Measurements from ENCODE around the gene MORN1. TPM values are rescaled to one million over a fixed set of nuclear protein-coding genes. Genes with fewer than 3 reads are reported as not detected.
"Not testable (repeated sequence)": the region's sequence is repeated elsewhere in the genome, so short reads cannot be mapped to it uniquely, and the experiment has no call there.

The MORN1 gene
- polyA plus RNA-seq (2013, experiment 1 of 2): 1.8 TPM
- polyA plus RNA-seq (2013, experiment 2 of 2): 1.7 TPM

DNA sequence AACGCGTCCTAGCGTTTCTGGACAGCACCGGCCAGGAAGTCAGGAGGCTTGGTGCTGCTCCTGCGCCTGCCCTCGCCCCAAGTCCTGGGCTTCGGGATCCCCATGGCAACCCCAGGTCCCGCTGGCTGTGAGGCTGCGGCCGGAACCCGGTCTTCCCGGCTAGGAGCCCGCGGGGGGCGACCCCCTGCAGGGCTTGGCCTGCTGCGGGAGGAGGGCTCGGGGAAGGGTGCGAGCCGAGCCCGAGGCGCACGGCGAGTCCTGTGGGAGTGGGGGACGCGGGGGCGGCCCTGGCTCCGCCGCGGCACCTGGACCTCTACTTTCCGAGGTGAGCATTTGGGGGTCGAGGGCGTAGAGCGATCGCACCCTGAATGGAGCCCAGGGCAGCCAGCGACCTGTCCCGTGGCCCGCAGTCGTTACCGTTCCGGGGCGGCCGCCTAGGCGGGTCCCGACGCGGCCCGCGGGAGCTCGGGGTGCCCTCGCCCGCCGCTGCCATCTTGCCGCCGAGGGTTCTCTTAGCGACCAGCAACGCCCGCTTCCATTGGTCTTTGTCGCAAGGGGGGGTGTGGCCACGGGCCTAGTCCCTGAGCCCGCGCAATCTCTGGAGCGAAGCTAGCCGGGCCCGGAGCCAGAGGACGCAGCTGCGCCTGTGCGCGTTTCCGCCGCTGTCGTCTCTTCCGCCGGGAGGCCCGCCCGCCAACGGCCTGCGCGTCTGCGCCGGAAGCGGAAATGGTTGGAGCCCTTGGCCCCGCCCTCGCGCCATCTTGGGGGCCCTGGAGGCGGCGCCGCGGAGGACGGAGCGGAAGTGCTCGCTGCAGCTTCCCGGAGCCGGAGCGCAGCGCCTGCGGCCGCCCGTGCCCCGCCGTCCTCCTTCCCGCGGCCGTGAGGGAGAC is at the start of gene MORN1, which contains the start of gene RER1:
TSS of gene MORN1 (minus strand) at position 514 of the 890 bp plus-strand sequence. CDS start at position 493, 21 bp downstream.
TSS of gene RER1 (plus strand) at position 801 of the 890 bp plus-strand sequence. CDS start 3,950 bp downstream, outside the sequence.
- H2BK12ac ChIP-seq (ENCODE audit: low read length in 2 of 2): no peak within 1 kb of the TSS
- H4K8ac ChIP-seq (ENCODE audit: low read length): peak within 1 kb of the TSS; percentile 83
- H3K14ac ChIP-seq (ENCODE audit: low read length in 2 of 2): peak within 1 kb of the TSS in 1 of 2 experiments; percentile 80
- peaks cover 29% of the 10 kb centered on the region for H3K4me1 ChIP-seq (ENCODE audit: control insufficient read depth, insufficient read depth, low read depth, low read length)
- no peak within 1 kb of the TSS for H2AK5ac ChIP-seq (ENCODE audit: low read length, severe bottlenecking)
- H2AFZ ChIP-seq (ENCODE audit: low read depth, low read length): peak within 1 kb of the TSS; percentile 90
- peak within 1 kb of the TSS; percentile 88 to 98 for H3K4ac ChIP-seq (ENCODE audit: low read depth in 1 of 2, low read length in 2 of 2)
- WGBS: under 1% methylated on average over 85 of the region's 103 CpGs
- peaks cover 51 to 58% of the 10 kb centered on the region in 2 experiments for H3K36me3 ChIP-seq (ENCODE audit: control insufficient read depth in 1 of 2, insufficient read depth in 2 of 2, low read depth in 1 of 2, low read length in 2 of 2)
- H3K18ac ChIP-seq (ENCODE audit: low read depth in 1 of 2, low read length in 2 of 2): peak within 1 kb of the TSS; percentile 91 to 96
- H2BK5ac ChIP-seq (ENCODE audit: low read depth, low read length, poor library complexity, severe bottlenecking): peak within 1 kb of the TSS; percentile 79
- peak; percentile 99 for DNase-seq
- H2BK120ac ChIP-seq (ENCODE audit: low read depth, low read length): no peak within 1 kb of the TSS
- H3K23ac ChIP-seq (ENCODE audit: low read length in 2 of 2): peak within 1 kb of the TSS; percentile 90 to 92
- H2BK15ac ChIP-seq (ENCODE audit: low read depth, poor library complexity, severe bottlenecking): peak within 1 kb of the TSS; percentile 71
- no peaks in the 10 kb centered on the region for H3K27me3 ChIP-seq (ENCODE audit: control insufficient read depth in 1 of 2, insufficient read depth in 1 of 2, low read length in 2 of 2)
- peaks cover 27% of the 10 kb centered on the region for H3K79me1 ChIP-seq (replicated peaks; ENCODE audit: low read length, poor library complexity, severe bottlenecking)
- H4K91ac ChIP-seq (ENCODE audit: low read length): peak within 1 kb of the TSS; percentile 81
- peak within 1 kb of the TSS; percentile 97 for H3K9ac ChIP-seq (ENCODE audit: low read length)
- H3K9me3 ChIP-seq (ENCODE audit: control insufficient read depth, low read length): no peaks in the 10 kb centered on the region
- peak within 1 kb of the TSS; percentile 97 to 98 for H3K4me3 ChIP-seq (ENCODE audit: insufficient read depth in 1 of 2, low read depth in 1 of 2, low read length in 2 of 2)
- peak within 1 kb of the TSS; percentile 83 for H3K4me2 ChIP-seq (ENCODE audit: low read length, poor library complexity, severe bottlenecking)
- no peak within 1 kb of the TSS for H3K27ac ChIP-seq (ENCODE audit: low read length, poor library complexity, severe bottlenecking)

DNA sequence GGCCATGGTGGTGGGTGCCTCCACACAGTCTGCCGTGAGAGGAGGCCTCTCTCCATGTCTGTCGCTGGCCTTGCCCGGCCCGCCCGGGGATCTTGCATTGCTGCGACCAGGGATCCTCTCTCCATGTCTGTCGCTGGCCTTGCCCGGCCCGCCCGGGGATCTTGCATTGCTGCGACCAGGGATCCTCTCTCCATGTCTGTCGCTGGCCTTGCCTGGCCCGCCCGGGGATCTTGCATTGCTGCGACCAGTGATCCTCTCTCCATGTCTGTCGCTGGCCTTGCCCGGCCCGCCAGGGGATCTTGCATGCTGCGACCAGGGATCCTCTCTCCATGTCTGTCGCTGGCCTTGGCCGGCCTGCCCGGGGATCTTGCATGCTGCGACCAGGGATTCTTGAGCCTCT is 49.0 kb upstream of the MORN1 start:
- not testable (repeated sequence) for H3K9me3 ChIP-seq (ENCODE audit: control insufficient read depth, low read length); H3K14ac ChIP-seq (ENCODE audit: low read length in 2 of 2); H3K4me3 ChIP-seq (ENCODE audit: insufficient read depth in 1 of 2, low read depth in 1 of 2, low read length in 2 of 2); H2BK12ac ChIP-seq (ENCODE audit: low read length in 2 of 2); DNase-seq; H3K18ac ChIP-seq (ENCODE audit: low read depth in 1 of 2, low read length in 2 of 2); H2BK5ac ChIP-seq (ENCODE audit: low read depth, low read length, poor library complexity, severe bottlenecking); H4K91ac ChIP-seq (ENCODE audit: low read length); H3K27ac ChIP-seq (ENCODE audit: low read length, poor library complexity, severe bottlenecking); H2BK120ac ChIP-seq (ENCODE audit: low read depth, low read length); H2BK15ac ChIP-seq (ENCODE audit: low read depth, poor library complexity, severe bottlenecking); H4K8ac ChIP-seq (ENCODE audit: low read length); H3K4me2 ChIP-seq (ENCODE audit: low read length, poor library complexity, severe bottlenecking); H3K9ac ChIP-seq (ENCODE audit: low read length); H2AFZ ChIP-seq (ENCODE audit: low read depth, low read length); H3K23ac ChIP-seq (ENCODE audit: low read length in 2 of 2); H2AK5ac ChIP-seq (ENCODE audit: low read length, severe bottlenecking); H3K4ac ChIP-seq (ENCODE audit: low read depth in 1 of 2, low read length in 2 of 2); H3K36me3 ChIP-seq (ENCODE audit: control insufficient read depth in 1 of 2, insufficient read depth in 2 of 2, low read depth in 1 of 2, low read length in 2 of 2); H3K79me1 ChIP-seq (replicated peaks; ENCODE audit: low read length, poor library complexity, severe bottlenecking)
- WGBS: 93% methylated on average over 23 of the region's 23 CpGs
- Histone ChIP-seq H3K27me3 (ENCODE audit: control insufficient read depth in 1 of 2, insufficient read depth in 1 of 2, low read length in 2 of 2) (peaks cover 0 to 62% of the 10 kb centered on the region in 2 experiments), H3K4me1 (ENCODE audit: control insufficient read depth, insufficient read depth, low read depth, low read length) (peaks cover 38% of the 10 kb centered on the region)

DNA sequence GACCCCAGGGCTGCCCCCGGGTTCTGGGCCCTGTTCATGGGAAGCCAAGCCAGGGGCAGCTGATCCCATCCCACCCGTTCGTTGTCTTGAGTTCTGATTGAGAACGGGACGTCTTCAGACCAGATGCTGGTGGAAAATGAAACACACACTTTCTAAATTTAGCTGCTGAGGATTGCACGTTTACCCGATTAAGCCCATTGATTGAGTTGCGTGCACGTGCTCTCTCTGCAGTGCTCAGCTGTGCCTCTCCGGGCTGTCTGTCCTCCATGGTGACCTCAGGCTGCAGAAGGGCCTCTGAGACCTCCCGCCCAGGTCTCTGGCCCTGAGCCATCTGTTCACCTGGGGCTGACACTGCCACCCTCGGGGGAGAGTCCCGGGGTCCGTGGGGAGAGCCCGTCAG is 48.0 kb upstream of the MORN1 start:
- Histone ChIP-seq H3K4ac (ENCODE audit: low read depth in 1 of 2, low read length in 2 of 2) (no peak overlapping the region), H3K79me1 (replicated peaks; ENCODE audit: low read length, poor library complexity, severe bottlenecking) (no peaks in the 10 kb centered on the region), H3K14ac (ENCODE audit: low read length in 2 of 2) (no peak overlapping the region), H3K9me3 (ENCODE audit: control insufficient read depth, low read length) (no peaks in the 10 kb centered on the region), H4K91ac (ENCODE audit: low read length) (no peak overlapping the region), H4K8ac (ENCODE audit: low read length) (no peak overlapping the region), H2AK5ac (ENCODE audit: low read length, severe bottlenecking) (no peak overlapping the region), H2AFZ (ENCODE audit: low read depth, low read length) (no peak overlapping the region), H3K4me3 (ENCODE audit: insufficient read depth in 1 of 2, low read depth in 1 of 2, low read length in 2 of 2) (no peak overlapping the region), H2BK15ac (ENCODE audit: low read depth, poor library complexity, severe bottlenecking) (no peak overlapping the region), H3K27me3 (ENCODE audit: control insufficient read depth in 1 of 2, insufficient read depth in 1 of 2, low read length in 2 of 2) (peaks cover 7 to 62% of the 10 kb centered on the region in 2 experiments), H3K4me2 (ENCODE audit: low read length, poor library complexity, severe bottlenecking) (no peak overlapping the region), H3K23ac (ENCODE audit: low read length in 2 of 2) (no peak overlapping the region), H2BK5ac (ENCODE audit: low read depth, low read length, poor library complexity, severe bottlenecking) (no peak overlapping the region), H3K9ac (ENCODE audit: low read length) (no peak overlapping the region), H3K4me1 (ENCODE audit: control insufficient read depth, insufficient read depth, low read depth, low read length) (peaks cover 28% of the 10 kb centered on the region), H2BK120ac (ENCODE audit: low read depth, low read length) (no peak overlapping the region), H2BK12ac (ENCODE audit: low read length in 2 of 2) (no peak overlapping the region), H3K27ac (ENCODE audit: low read length, poor library complexity, severe bottlenecking) (no peak overlapping the region), H3K18ac (ENCODE audit: low read depth in 1 of 2, low read length in 2 of 2) (no peak overlapping the region), H3K36me3 (ENCODE audit: control insufficient read depth in 1 of 2, insufficient read depth in 2 of 2, low read depth in 1 of 2, low read length in 2 of 2) (no peaks in the 10 kb centered on the region)
- DNase-seq: no peak
- WGBS: 87% methylated on average over 15 of the region's 15 CpGs

DNA sequence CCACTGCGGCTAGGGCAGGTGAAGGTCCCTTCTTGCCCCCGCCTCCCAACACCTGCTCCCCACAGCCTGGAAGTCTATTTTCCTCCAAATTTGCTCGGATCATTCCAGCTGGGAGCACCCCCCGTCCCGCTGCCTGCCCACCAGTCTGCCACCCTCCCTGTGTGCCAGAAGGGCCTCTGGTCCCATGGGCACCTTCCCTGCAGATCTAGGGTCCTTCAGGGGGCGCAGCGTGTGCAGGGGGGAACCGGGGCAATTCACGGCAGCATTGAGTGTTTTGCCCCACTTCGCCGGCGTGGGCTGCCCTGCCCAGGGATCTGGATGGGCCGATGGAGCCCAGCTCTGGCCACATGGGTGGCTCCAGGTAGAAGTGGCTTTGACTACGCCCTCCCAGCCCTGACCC is 47.3 kb upstream of the MORN1 start:
- no peak overlapping the region for H2BK5ac ChIP-seq (ENCODE audit: low read depth, low read length, poor library complexity, severe bottlenecking)

More for the DNA sequence above, 47.3 kb upstream of the MORN1 start:
- no peak overlapping the region for H2AFZ ChIP-seq (ENCODE audit: low read depth, low read length)
- no peak overlapping the region for H3K4me2 ChIP-seq (ENCODE audit: low read length, poor library complexity, severe bottlenecking)
- H3K79me1 ChIP-seq (replicated peaks; ENCODE audit: low read length, poor library complexity, severe bottlenecking): no peaks in the 10 kb centered on the region
- no peak overlapping the region for H3K4ac ChIP-seq (ENCODE audit: low read depth in 1 of 2, low read length in 2 of 2)
- H3K4me1 ChIP-seq (ENCODE audit: control insufficient read depth, insufficient read depth, low read depth, low read length): peaks cover 22% of the 10 kb centered on the region
- H2BK15ac ChIP-seq (ENCODE audit: low read depth, poor library complexity, severe bottlenecking): no peak overlapping the region
- no peak overlapping the region for H3K18ac ChIP-seq (ENCODE audit: low read depth in 1 of 2, low read length in 2 of 2)
- 90% methylated on average over 14 of the region's 14 CpGs for WGBS
- H3K9me3 ChIP-seq (ENCODE audit: control insufficient read depth, low read length): no peaks in the 10 kb centered on the region
- no peak overlapping the region for H2AK5ac ChIP-seq (ENCODE audit: low read length, severe bottlenecking)
- no peak overlapping the region for H3K27ac ChIP-seq (ENCODE audit: low read length, poor library complexity, severe bottlenecking)
- no peak overlapping the region for H3K23ac ChIP-seq (ENCODE audit: low read length in 2 of 2)
- H3K27me3 ChIP-seq (ENCODE audit: control insufficient read depth in 1 of 2, insufficient read depth in 1 of 2, low read length in 2 of 2): peaks cover 12 to 63% of the 10 kb centered on the region in 2 experiments
- H3K4me3 ChIP-seq (ENCODE audit: insufficient read depth in 1 of 2, low read depth in 1 of 2, low read length in 2 of 2): no peak overlapping the region
- no peak overlapping the region for H3K14ac ChIP-seq (ENCODE audit: low read length in 2 of 2)
- no peak overlapping the region for H2BK120ac ChIP-seq (ENCODE audit: low read depth, low read length)
- H2BK12ac ChIP-seq (ENCODE audit: low read length in 2 of 2): no peak overlapping the region
- H4K8ac ChIP-seq (ENCODE audit: low read length): no peak overlapping the region
- H3K9ac ChIP-seq (ENCODE audit: low read length): no peak overlapping the region
- no peak for DNase-seq
- H3K36me3 ChIP-seq (ENCODE audit: control insufficient read depth in 1 of 2, insufficient read depth in 2 of 2, low read depth in 1 of 2, low read length in 2 of 2): no peaks in the 10 kb centered on the region
- no peak overlapping the region for H4K91ac ChIP-seq (ENCODE audit: low read length)
